Measurements from ENCODE around the gene PLEKHA5.

DNA sequence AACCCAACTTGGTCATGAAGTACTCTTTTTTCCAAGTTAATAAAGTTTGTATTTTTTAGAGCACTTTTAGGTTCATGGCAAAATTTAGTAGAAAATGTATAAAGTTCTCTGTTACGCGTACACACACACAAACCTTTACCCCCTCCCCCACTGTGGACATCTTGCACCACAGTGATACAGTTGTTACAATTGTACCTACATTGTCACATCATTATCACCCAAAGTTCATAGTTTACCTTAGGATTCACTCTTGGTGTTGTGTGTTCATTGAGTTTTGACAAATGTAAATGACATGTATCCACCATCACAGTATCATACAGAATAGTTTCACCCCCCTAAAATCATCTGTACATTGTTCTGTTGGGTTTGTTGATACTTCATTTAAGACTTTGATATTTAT, 23.9 kb downstream of the PLEKHA5 start:
- TF ChIP-seq CTCF (conservative IDR thresholded peaks at IDR 0.05; ENCODE audit: low read depth, low read length) (no peak), EZH2 (IDR thresholded peaks at IDR 0.05; ENCODE audit: borderline replicate concordance, low read depth, low read length, poor library complexity, severe bottlenecking) (no peak)

All from A673 (cell line).